ENCODE data around the gene SCARB2.

DNA sequence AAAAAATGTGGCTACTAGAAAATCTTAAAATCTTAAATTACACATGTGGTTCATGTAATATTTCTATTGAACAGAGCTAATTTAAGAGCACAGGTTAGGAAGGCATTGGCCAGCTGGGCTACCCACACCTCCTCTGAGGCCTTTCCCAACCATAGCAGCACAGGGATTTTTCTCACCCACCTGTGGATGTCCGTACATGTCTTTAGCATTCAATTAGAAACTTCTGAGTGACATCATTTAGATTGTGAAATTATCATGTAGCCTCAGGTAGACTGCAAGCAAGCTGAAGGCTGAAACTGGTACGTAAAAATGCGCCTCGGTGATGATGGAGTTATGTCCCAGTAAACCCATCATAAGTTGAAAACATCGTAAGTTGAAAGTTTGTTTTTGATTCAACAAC is 31.2 kb downstream of the SCARB2 start:
- no peak for TF ChIP-seq POLR2AphosphoS5 (IDR thresholded peaks at IDR 0.05; ENCODE audit: low read depth)
- TF ChIP-seq, protein P1, sequence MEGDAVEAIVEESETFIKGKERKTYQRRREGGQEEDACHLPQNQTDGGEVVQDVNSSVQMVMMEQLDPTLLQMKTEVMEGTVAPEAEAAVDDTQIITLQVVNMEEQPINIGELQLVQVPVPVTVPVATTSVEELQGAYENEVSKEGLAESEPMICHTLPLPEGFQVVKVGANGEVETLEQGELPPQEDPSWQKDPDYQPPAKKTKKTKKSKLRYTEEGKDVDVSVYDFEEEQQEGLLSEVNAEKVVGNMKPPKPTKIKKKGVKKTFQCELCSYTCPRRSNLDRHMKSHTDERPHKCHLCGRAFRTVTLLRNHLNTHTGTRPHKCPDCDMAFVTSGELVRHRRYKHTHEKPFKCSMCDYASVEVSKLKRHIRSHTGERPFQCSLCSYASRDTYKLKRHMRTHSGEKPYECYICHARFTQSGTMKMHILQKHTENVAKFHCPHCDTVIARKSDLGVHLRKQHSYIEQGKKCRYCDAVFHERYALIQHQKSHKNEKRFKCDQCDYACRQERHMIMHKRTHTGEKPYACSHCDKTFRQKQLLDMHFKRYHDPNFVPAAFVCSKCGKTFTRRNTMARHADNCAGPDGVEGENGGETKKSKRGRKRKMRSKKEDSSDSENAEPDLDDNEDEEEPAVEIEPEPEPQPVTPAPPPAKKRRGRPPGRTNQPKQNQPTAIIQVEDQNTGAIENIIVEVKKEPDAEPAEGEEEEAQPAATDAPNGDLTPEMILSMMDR (conservative IDR thresholded peaks at IDR 0.05; ENCODE audit: low read depth in 2 of 2): no peak
